NCI-H2196 (cell line): ENCODE measurements around the gene RAB13.

Source experiments
- DNase-seq: peaks from one replicate; lab custom pipeline; 2025; ENCODE audit not compliant: unreplicated experiment; lab: John Stamatoyannopoulos, UW

Gene RAB13

GRCh38 chr1:153978274-153978909, 7.7 kb downstream of the RAB13 start:
- no peak for DNase-seq

- DNase-seq = peak; percentile 81
Observed at GRCh38 chr1:153977250-153978240, 8.6 kb downstream of the RAB13 start, which contains the start of gene JTB. Gene JTB (minus strand): TSS chr1:153977674. CDS start chr1:153977252, 422 bp downstream.

DNA sequence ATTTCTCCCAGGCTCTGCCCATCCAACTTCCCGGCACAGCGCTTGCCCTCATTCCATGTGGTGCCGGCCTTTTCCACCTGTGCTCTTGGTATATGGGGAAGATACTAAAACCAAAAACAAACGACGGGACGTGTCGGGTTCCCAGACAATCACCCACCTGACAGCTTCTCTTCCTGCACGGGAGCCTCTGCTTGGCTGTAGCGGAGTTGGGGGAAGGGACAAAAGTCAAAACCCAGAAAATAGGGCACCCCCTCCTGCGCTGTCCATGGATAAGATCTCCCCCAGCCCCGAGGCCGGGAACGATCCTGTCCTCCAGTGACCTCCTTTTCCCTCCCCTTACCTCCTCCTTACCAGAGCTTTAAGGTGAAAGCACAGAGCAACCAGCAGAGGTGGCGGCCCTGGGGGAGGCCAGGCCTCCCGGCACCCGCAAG, 9.3 kb downstream of the RAB13 start:
- no peak for DNase-seq

DNA sequence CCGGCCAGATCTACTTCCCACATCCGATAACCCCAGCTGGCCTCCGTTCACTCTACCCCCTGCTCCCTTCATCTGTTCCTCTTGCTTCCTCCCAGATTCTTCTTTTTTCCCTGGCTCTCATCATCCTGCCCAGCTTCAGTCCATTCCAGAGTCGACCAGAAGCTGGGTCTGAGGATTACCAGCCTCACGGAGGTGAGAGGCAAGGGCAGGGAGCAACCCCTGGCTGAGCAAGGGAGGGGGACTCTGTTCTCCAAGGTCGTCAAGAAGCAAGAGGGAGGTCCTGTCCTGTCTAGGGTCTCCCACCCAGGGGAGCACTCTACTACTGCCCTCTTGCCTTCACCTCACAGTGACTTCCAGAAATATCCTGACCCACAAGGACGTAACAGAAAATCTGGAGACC, 12.6 kb downstream of the RAB13 start:
- no peak for DNase-seq

DNA sequence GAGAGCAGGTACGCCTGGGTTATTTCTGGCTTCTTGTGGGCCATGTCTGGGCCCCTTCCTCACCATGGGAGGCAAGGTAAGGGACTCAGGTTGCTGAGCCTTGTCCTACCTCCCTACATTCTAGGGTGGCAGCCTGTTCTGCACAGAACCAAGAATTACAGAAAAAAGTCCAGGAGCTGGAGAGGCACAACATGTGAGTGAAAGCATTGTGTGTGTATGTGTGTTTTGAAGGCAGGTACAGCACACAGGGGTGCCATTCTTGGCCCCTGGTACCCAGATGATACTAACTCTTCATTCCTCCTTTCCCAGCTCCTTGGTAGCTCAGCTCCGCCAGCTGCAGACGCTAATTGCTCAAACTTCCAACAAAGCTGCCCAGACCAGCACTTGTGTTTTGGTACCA, 13.1 kb downstream of the RAB13 start:
- no peak for DNase-seq

DNA sequence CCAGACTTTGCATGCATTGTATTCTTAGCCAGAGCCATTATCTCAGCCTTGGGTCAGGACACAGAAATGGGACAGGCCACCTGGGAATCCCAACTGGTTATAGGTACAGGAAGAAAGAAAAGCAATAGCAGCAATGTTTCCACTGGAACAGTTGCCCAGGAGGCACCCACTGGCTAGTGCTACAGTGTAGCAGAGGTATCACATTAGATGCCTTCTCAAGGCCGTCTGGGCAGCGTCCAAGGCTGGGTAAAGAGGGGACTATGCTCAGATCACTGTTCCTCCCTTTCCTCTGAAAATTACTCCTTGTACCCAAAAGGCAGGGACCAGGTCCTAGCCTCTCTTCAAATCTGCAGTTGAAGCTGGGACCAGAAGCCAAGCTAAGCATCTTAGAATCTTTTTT, 15.8 kb downstream of the RAB13 start:
- no peak for DNase-seq

DNA sequence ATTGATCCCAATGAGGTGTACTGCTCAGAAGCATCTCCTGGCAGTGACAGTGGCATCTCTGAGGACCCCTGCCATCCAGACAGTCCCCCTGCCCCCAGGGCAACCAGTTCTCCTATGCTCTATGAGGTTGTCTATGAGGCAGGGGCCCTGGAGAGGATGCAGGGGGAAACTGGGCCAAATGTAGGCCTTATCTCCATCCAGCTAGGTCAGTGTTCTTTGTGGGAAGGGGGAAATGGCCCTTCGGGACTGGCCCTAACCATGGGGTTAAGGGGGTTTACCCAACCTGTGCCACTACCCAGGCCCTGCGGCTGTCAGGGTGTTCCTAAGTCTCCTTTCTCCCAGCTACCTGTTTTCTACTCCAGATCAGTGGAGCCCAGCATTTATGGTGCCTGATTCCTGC, 17.2 kb downstream of the RAB13 start:
- no peak for DNase-seq

- no peak for DNase-seq
Observed at GRCh38 chr1:153968408-153968807, 17.7 kb downstream of the RAB13 start.

DNA sequence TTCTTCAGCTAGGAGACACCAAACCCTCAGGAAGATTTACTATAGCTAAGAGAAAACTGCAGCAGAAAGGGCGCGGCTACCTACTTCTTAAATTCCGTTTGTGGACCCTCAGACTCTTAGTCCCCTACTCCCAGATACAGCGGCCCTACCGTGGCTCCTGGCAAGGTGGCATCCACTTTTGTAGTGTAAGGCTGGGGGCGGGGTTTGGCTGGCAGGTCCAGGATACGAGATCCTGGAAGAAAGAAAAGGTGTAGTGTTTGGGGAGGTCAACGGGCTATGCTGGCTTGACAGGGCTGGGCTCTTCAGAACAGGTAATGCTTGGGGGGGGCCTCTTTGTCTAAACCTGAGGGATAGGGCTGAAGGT, 18.2 kb downstream of the RAB13 start:
- peak; percentile 51 for DNase-seq

- peak; percentile 95 for DNase-seq
Observed at GRCh38 chr1:153967107-153967999, 18.8 kb downstream of the RAB13 start, which contains the start of gene CREB3L4. Gene CREB3L4 (plus strand): TSS chr1:153967902. CDS start chr1:153968526, 624 bp downstream.

GRCh38 chr1:153963850-153964331, 22.2 kb downstream of the RAB13 start:
- DNase-seq = no peak

DNA sequence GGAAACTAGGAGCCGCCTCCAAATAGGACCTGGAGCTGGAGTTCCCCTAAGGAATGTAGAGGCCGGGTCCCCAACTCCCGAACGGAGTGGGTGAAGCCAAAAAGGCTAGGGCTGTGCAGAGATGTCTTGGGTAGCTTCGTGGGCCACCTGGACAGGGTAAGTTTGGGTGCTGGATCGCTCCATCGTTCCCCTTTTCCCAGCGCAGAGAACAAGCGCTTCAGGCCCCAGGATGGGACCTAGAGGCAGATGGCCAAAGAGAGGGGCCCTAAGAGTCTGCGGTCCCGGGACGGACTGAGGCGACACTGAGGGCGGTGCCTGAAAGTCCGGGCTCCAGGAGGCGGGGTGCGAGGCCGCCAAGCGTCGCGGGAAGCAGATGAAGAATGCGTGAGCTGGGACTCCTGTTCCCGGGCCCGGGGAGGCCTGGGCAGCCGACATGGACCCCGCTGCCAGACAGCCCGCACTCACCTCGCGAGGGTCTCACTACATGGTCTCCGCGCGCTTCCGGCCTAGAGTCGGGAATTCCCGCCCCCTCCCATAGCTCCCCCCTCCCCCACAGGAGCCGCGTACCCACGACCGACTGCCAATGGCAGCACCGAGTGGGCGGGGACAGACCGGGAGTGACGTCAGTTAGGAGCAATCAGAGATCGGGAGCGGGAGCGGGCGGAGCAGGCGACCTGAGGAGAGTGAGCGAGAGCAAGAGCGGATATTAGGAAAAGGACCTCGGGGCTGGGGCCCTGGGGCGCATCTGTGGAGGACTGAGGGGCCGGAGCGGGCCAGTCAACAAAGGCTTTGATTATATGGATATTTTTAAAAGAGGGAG, 22.9 kb downstream of the RAB13 start, which contains the start of gene SLC39A1:
SLC39A1 (minus strand) TSS at position 508 of the 820 bp plus-strand sequence. CDS start 822 bp downstream, outside the sequence.
- DNase-seq = peak; percentile 98

DNA sequence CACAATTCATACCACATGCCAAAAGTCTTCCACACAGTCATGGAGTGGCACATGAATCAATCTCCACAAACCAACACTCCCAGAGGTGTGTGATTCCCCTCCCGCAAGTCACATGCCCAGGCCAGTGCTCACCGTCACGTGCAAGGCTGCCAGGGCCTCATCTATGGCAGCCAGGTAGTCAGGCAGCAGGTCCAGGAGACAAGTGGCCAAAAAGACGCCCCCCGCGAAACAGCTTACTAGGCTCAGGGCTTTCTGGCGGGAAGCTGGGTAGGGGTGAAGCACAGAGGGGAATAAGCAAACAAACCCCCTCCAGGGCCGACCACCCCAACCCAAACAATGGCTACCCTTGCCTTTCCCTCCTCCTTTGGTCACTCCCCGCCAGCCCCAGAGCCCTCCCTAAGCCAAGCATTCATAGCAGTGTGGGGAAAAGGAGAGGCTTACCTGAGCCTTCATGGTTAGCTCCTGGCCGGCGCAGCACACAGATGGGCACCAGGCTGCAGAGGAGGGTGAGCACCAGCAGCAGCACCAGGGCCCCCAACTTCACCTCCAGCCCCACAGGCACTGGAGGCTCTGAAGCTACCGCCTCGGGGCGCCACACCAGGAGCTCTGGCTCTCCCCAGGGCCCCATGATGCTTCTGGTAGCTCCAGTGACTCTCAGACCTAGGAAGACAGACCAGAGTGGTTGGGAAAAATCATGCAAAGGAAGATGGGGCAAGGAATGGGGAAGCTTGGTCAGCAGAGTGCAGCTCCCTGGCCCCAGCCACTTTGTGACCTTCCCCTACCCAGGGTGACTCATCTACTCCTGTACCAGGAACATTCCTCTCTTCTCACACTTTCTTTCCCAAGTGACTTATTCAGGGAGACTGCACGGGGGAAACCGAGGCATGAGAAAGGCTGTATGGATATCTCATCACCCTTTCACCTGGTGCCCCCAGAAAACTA, 23.8 kb downstream of the RAB13 start:
- DNase-seq = no peak

DNA sequence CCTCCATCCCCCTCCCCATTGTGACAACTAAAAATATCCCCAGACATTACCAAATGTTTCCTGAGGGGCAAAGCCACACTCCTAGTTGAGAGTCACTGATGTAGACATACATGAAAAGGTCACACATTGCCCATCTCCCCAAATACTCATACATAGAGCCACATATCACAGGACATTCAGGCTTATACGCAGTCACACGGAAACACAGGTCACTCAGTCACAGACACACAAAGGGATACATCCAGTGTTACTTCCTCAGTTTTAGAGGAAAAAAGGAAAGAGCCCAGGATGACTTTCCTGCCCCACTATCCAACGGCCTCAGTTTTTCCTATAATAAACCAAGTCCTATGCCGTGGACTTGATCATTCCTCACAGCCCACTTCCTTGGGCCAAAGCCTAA, 24.7 kb downstream of the RAB13 start:
- no peak for DNase-seq

DNA sequence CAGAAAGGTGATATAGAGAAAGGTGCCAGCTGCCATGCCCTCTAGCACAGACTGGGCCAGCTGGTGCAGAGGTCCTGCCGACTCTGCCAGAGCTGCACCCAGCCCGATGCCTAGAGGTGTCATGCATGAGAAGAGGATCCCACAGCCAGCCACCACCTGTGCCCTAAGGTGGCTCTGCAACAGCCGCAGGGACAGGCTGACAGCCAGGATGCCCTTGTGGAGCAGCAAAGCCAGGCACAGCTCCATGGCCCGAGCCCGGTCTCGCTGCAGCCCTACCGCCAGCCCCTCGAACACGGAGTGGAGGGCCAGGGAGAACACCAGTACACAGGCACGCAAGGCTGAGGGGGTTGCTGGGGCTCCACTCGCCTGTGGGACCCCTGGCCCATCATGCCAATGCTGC, 25.9 kb downstream of the RAB13 start:
- DNase-seq = no peak

- no peak for DNase-seq
Observed at GRCh38 chr1:153959454-153959853, 26.7 kb downstream of the RAB13 start.

DNA sequence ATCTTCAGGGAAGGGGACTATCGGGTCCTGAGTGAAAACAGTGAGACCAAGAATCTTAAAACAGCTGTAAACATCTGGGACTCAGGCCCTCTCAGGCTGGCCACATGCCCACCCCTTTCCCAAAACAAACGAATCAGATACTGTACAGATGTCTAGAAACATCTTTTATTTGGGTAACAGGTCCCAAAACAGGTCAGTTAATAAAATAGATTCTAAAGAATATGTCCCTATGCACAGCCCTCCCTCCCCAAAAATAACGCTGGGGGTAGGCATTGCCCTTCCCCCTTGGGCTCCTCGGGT, 27.2 kb downstream of the RAB13 start:
- no peak for DNase-seq

- peak; percentile 98 for DNase-seq
Observed at GRCh38 chr1:153958111-153958960, 27.8 kb downstream of the RAB13 start, which contains the start of gene CRTC2. Gene CRTC2 (minus strand): TSS chr1:153958612. CDS start chr1:153958497, 115 bp downstream.
